ENCODE data around the gene ADRA2B.
A peak's percentile ranks its signal among the peaks of the same experiment; 100 is the strongest.

The ADRA2B gene

DNA sequence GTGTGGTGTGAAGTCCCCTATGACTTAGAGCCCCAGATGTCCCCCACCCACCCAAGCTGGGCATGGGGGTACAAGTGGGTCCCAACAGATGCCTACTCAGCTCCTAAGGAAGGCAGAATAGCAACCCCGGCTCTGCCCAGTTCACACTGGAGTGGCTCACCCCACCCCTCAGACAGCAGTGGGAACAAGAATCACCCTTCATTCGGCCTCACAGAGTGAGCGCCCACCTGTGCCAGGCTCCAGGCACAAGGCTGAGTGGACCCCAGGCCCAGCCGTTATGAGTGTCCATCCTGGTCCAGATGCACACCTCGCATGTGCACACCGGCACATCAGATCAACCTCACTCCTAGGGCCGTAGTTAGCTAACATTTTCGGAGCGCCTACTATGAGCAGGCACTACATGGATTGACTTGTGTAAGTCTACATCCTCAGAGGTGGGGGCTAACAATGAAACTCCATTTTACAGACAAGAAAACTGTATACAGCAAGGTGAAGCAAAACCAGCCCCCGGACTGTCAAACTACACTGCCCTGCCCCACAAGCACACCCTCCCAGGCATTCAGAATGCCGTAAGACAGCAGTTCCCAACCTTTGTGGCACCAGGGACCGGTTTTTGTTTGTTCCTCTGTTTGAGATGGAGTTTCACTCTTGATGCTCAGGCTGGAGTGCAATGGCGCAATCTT is 24.7 kb upstream of the ADRA2B start:
- H3K36me3 ChIP-seq (ENCODE audit: insufficient read depth, low read length), result no peaks in the 10 kb centered on the region
- TF ChIP-seq, protein P1, sequence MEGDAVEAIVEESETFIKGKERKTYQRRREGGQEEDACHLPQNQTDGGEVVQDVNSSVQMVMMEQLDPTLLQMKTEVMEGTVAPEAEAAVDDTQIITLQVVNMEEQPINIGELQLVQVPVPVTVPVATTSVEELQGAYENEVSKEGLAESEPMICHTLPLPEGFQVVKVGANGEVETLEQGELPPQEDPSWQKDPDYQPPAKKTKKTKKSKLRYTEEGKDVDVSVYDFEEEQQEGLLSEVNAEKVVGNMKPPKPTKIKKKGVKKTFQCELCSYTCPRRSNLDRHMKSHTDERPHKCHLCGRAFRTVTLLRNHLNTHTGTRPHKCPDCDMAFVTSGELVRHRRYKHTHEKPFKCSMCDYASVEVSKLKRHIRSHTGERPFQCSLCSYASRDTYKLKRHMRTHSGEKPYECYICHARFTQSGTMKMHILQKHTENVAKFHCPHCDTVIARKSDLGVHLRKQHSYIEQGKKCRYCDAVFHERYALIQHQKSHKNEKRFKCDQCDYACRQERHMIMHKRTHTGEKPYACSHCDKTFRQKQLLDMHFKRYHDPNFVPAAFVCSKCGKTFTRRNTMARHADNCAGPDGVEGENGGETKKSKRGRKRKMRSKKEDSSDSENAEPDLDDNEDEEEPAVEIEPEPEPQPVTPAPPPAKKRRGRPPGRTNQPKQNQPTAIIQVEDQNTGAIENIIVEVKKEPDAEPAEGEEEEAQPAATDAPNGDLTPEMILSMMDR (conservative IDR thresholded peaks at IDR 0.05; ENCODE audit: low read length), result no peak
- no peak for TF ChIP-seq EZH2phosphoT487 (IDR thresholded peaks at IDR 0.05; ENCODE audit: borderline replicate concordance)
- H3K4me2 ChIP-seq (ENCODE audit: low read depth, low read length, poor library complexity, severe bottlenecking), result no peak overlapping the region
- H4K20me1 ChIP-seq (ENCODE audit: insufficient read depth, low read length, poor library complexity, severe bottlenecking), result peaks cover 17% of the 10 kb centered on the region
- no peak overlapping the region for H3K9ac ChIP-seq (ENCODE audit: low read depth, low read length, poor library complexity, severe bottlenecking)
- H3K27me3 ChIP-seq (ENCODE audit: insufficient read depth, low read length, poor library complexity, severe bottlenecking), result no peaks in the 10 kb centered on the region
- no peaks in the 10 kb centered on the region for H3F3A ChIP-seq (ENCODE audit: low read depth)
- no peaks in the 10 kb centered on the region for H3K9me2 ChIP-seq (replicated peaks; ENCODE audit: low read depth, low read length)
- peaks cover 22% of the 10 kb centered on the region for H3K4me1 ChIP-seq (ENCODE audit: insufficient read depth, low read length, poor library complexity, severe bottlenecking)
- H3K79me2 ChIP-seq (ENCODE audit: insufficient read depth, low read length), result peaks cover 31% of the 10 kb centered on the region
- H3K4me3 ChIP-seq (ENCODE audit: low read length, poor library complexity, severe bottlenecking), result no peak overlapping the region
- no peaks in the 10 kb centered on the region for H3K9me3 ChIP-seq (ENCODE audit: insufficient read depth, low read depth, low read length)
- H2AFZ ChIP-seq (ENCODE audit: low read length), result no peak overlapping the region

DNA sequence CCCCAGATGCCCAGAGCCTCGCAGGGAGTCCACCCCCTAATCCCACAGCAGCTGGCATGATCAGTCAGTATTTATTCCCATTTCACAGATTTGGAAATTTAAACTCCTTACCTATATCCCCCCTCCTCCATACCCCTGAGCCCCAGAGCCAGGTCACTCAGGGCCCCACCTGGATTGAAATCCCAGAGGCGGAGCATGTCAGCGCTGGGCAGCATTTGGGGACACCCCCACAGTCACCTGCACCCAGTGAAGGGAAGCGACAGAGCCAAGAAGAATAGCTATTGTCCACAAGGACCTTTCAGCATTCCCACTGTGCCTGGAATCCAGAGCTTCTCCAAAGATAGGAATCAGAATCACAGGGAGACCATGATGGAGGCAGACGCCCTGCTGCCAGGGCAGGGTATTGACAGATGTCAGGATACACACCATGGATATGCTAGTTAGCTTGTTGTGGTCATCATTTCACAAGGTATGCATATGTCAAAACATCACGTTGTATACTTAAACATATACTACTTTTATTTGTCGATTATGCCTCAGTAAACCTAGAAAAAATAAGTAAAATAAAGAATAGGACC is 22.9 kb upstream of the ADRA2B start:
- H3K9ac ChIP-seq (ENCODE audit: low read depth, low read length, poor library complexity, severe bottlenecking), result no peak overlapping the region
- H3K9me3 ChIP-seq (ENCODE audit: insufficient read depth, low read depth, low read length), result no peaks in the 10 kb centered on the region
- H3K9me2 ChIP-seq (replicated peaks; ENCODE audit: low read depth, low read length), result no peaks in the 10 kb centered on the region
- no peaks in the 10 kb centered on the region for H3K36me3 ChIP-seq (ENCODE audit: insufficient read depth, low read length)
- peaks cover 11% of the 10 kb centered on the region for H3K4me1 ChIP-seq (ENCODE audit: insufficient read depth, low read length, poor library complexity, severe bottlenecking)
- no peak overlapping the region for H2AFZ ChIP-seq (ENCODE audit: low read length)
- peaks cover 22% of the 10 kb centered on the region for H3K79me2 ChIP-seq (ENCODE audit: insufficient read depth, low read length)
- peaks cover 13% of the 10 kb centered on the region for H4K20me1 ChIP-seq (ENCODE audit: insufficient read depth, low read length, poor library complexity, severe bottlenecking)
- H3K4me2 ChIP-seq (ENCODE audit: low read depth, low read length, poor library complexity, severe bottlenecking), result no peak overlapping the region
- no peaks in the 10 kb centered on the region for H3K27me3 ChIP-seq (ENCODE audit: insufficient read depth, low read length, poor library complexity, severe bottlenecking)
- TF ChIP-seq, protein P1 (conservative IDR thresholded peaks at IDR 0.05; ENCODE audit: low read length), result no peak
- no peak for TF ChIP-seq EZH2phosphoT487 (IDR thresholded peaks at IDR 0.05; ENCODE audit: borderline replicate concordance)
- no peaks in the 10 kb centered on the region for H3F3A ChIP-seq (ENCODE audit: low read depth)
- no peak overlapping the region for H3K4me3 ChIP-seq (ENCODE audit: low read length, poor library complexity, severe bottlenecking)

DNA sequence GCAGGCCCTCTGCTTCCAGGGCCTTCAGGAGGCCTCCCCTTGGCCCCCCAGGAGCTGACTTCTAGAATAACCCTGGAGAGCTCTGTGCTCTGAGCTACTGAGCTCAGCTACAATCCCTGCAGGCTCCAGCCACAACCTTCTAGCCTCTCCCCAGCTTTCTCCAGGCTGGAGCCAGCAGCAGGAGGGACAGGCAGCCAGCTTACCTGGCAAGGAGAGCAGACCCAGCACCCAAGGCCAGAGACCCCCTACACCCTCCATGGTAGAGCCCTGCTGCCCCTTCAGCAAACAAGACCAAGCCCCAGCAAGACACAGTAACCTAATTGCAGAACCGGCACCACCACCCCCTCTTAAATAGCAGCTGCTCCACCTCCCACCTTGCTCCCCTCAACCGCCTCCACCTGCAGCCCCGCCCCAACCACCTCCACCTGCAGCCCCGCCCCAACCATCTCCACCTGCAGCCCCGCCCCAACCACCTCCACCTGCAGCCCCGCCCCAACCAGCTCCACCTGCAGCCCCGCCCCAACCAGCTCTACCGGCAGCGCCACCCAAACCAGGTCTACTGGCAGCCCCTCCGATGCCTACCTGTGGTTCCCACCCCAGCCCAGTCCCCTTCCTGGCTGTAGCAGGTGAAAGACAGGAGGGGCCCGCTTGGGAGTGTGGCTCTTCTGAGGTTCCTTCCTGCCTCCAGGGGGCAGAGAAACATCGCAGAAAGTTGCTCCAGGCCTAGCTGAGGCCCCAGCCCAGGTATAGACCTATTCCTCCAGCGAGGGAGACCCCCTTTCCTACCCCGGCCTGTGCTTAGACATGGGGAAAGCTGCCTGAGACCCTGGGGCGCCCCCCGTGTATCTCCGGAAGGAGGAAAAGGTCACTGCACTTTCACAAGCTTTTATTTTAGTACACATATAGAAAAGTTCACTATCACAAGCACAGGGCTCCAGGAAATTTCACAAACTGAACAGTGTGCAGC is 22.1 kb upstream of the ADRA2B start, which contains the start of gene ASTL:
ASTL (minus strand) TSS at position 324 of the 967 bp plus-strand sequence; CDS start at position 258, 66 bp downstream.
- peaks cover 13% of the 10 kb centered on the region for H3K79me2 ChIP-seq (ENCODE audit: insufficient read depth, low read length)
- H4K20me1 ChIP-seq (ENCODE audit: insufficient read depth, low read length, poor library complexity, severe bottlenecking), result peaks cover 6% of the 10 kb centered on the region
- H3K9ac ChIP-seq (ENCODE audit: low read depth, low read length, poor library complexity, severe bottlenecking), result no peak within 1 kb of the TSS
- no peaks in the 10 kb centered on the region for H3K36me3 ChIP-seq (ENCODE audit: insufficient read depth, low read length)
- H2AFZ ChIP-seq (ENCODE audit: low read length), result no peak within 1 kb of the TSS
- no peak for TF ChIP-seq EZH2phosphoT487 (IDR thresholded peaks at IDR 0.05; ENCODE audit: borderline replicate concordance)
- TF ChIP-seq, protein P1 (conservative IDR thresholded peaks at IDR 0.05; ENCODE audit: low read length), result peak; percentile 71
- no peaks in the 10 kb centered on the region for H3K9me3 ChIP-seq (ENCODE audit: insufficient read depth, low read depth, low read length)
- H3F3A ChIP-seq (ENCODE audit: low read depth), result no peaks in the 10 kb centered on the region
- no peak within 1 kb of the TSS for H3K4me3 ChIP-seq (ENCODE audit: low read length, poor library complexity, severe bottlenecking)
- H3K9me2 ChIP-seq (replicated peaks; ENCODE audit: low read depth, low read length), result no peaks in the 10 kb centered on the region
- no peak within 1 kb of the TSS for H3K4me2 ChIP-seq (ENCODE audit: low read depth, low read length, poor library complexity, severe bottlenecking)
- peaks cover 4% of the 10 kb centered on the region for H3K4me1 ChIP-seq (ENCODE audit: insufficient read depth, low read length, poor library complexity, severe bottlenecking)
- no peaks in the 10 kb centered on the region for H3K27me3 ChIP-seq (ENCODE audit: insufficient read depth, low read length, poor library complexity, severe bottlenecking)
